SK-N-SH treated with all-trans-retinoic acid at 6 μM for 48 hours (cell line): Measurements from ENCODE around the gene GRK2.

Experiments
- ARNTL ChIP-seq: fragments of 450-650 bp; formaldehyde crosslinking; IDR thresholded peaks from 2 replicates; pipeline ENCODE4 v1.5.0; 2020; ENCODE audit warnings: low read depth, mild to moderate bottlenecking, moderate library complexity, borderline replicate concordance
- BACH2 ChIP-seq: fragments of 250-450 bp; sonication (Bioruptor Pico); IDR thresholded peaks from 2 replicates; pipeline ENCODE4 v1.9.0; 2021; ENCODE audit warnings: mild to moderate bottlenecking, borderline replicate concordance
- OSR1 ChIP-seq: fragments of 250-450 bp; sonication (Bioruptor Pico); IDR thresholded peaks from 2 replicates; pipeline ENCODE4 v1.8.0; 2022; ENCODE audit warnings: moderate library complexity, mild to moderate bottlenecking, inconsistent platforms
- RARB ChIP-seq: fragments of 250-450 bp; sonication (Bioruptor Pico); IDR thresholded peaks from 2 replicates; pipeline ENCODE4 v1.8.0; 2021; ENCODE audit warnings: mild to moderate bottlenecking, moderate library complexity
- TOX ChIP-seq: fragments of 250-450 bp; sonication (Bioruptor Pico); IDR thresholded peaks from 2 replicates; pipeline ENCODE4 v1.8.0; 2021; ENCODE audit warnings: mild to moderate bottlenecking, moderate library complexity, borderline replicate concordance
- ZFP3 ChIP-seq: fragments of 250-450 bp; sonication (Bioruptor Pico); IDR thresholded peaks from 2 replicates; pipeline ENCODE4 v1.5.0; 2020; ENCODE audit warnings: mild to moderate bottlenecking, moderate library complexity
- ZFP30 ChIP-seq: fragments of 450-650 bp; formaldehyde crosslinking; IDR thresholded peaks from 2 replicates; pipeline ENCODE4 v1.5.0; 2022; ENCODE audit warnings: mild to moderate bottlenecking, moderate library complexity
- ZNF565 ChIP-seq: fragments of 450-650 bp; formaldehyde crosslinking; conservative IDR thresholded peaks from 2 replicates; pipeline ENCODE4 v1.5.0; 2020; ENCODE audit warnings: low read depth, mild to moderate bottlenecking, moderate library complexity
- ZNF8 ChIP-seq: fragments of 450-650 bp; formaldehyde crosslinking; IDR thresholded peaks from 2 replicates; pipeline ENCODE4 v1.5.0; 2020; ENCODE audit warnings: mild to moderate bottlenecking, moderate library complexity
- TF ChIP-seq, protein P1 (sequence below): fragments of 250-450 bp; sonication (Bioruptor Pico); IDR thresholded peaks from 2 replicates; pipeline ENCODE4 v1.8.0; 2020; ENCODE audit warnings: mild to moderate bottlenecking, moderate library complexity, borderline replicate concordance
- TF ChIP-seq, protein P2 (sequence below): fragments of 250-450 bp; sonication (Bioruptor Pico); IDR thresholded peaks from 2 replicates; pipeline ENCODE4 v1.5.1; 2020; ENCODE audit warnings: low read depth, mild to moderate bottlenecking, moderate library complexity
- TF ChIP-seq, protein P3 (sequence below): fragments of 250-450 bp; sonication (Bioruptor Pico); IDR thresholded peaks from 2 replicates; pipeline ENCODE4 v1.5.1; 2021; ENCODE audit warnings: mild to moderate bottlenecking, moderate library complexity
- TF ChIP-seq, protein P4 (sequence below): fragments of 250-450 bp; sonication (Bioruptor Pico); IDR thresholded peaks from 2 replicates; pipeline ENCODE4 v1.5.0; 2020; ENCODE audit warnings: mild to moderate bottlenecking, moderate library complexity

DNA sequence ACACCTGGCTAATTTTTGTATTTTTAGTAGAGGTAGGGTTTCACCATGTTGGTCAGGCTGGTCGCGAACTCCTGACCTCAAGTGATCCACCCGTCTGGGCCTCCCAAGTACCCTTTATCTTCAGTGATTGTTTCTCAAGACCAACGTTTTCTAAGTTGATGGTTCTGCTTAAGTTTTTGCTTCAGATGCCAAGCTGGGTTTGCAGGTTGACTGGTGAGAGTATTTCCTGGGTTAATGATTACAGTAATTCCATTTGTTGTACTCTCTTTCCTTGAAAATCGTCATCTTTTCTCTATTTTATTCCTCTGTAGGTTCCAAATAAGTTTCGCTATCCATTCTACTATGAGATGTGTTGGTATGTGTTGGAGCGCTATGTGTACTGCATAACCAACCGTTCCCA, 38.5 kb upstream of the GRK2 start:
- TF ChIP-seq, protein P1, sequence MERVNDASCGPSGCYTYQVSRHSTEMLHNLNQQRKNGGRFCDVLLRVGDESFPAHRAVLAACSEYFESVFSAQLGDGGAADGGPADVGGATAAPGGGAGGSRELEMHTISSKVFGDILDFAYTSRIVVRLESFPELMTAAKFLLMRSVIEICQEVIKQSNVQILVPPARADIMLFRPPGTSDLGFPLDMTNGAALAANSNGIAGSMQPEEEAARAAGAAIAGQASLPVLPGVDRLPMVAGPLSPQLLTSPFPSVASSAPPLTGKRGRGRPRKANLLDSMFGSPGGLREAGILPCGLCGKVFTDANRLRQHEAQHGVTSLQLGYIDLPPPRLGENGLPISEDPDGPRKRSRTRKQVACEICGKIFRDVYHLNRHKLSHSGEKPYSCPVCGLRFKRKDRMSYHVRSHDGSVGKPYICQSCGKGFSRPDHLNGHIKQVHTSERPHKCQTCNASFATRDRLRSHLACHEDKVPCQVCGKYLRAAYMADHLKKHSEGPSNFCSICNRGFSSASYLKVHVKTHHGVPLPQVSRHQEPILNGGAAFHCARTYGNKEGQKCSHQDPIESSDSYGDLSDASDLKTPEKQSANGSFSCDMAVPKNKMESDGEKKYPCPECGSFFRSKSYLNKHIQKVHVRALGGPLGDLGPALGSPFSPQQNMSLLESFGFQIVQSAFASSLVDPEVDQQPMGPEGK (CRISPR knock-in tag): no peak
- no peak for TF ChIP-seq ZFP30 (CRISPR knock-in tag)
- TF ChIP-seq ZFP3 (CRISPR knock-in tag): no peak
- TF ChIP-seq TOX: no peak
- TF ChIP-seq, protein P2, sequence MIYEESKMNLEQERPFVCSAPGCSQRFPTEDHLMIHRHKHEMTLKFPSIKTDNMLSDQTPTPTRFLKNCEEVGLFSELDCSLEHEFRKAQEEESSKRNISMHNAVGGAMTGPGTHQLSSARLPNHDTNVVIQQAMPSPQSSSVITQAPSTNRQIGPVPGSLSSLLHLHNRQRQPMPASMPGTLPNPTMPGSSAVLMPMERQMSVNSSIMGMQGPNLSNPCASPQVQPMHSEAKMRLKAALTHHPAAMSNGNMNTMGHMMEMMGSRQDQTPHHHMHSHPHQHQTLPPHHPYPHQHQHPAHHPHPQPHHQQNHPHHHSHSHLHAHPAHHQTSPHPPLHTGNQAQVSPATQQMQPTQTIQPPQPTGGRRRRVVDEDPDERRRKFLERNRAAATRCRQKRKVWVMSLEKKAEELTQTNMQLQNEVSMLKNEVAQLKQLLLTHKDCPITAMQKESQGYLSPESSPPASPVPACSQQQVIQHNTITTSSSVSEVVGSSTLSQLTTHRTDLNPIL (CRISPR knock-in tag): no peak
- TF ChIP-seq BACH2: no peak
- TF ChIP-seq, protein P3, sequence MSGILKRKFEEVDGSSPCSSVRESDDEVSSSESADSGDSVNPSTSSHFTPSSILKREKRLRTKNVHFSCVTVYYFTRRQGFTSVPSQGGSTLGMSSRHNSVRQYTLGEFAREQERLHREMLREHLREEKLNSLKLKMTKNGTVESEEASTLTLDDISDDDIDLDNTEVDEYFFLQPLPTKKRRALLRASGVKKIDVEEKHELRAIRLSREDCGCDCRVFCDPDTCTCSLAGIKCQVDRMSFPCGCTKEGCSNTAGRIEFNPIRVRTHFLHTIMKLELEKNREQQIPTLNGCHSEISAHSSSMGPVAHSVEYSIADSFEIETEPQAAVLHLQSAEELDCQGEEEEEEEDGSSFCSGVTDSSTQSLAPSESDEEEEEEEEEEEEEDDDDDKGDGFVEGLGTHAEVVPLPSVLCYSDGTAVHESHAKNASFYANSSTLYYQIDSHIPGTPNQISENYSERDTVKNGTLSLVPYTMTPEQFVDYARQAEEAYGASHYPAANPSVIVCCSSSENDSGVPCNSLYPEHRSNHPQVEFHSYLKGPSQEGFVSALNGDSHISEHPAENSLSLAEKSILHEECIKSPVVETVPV (CRISPR knock-in tag): no peak
- no peak for TF ChIP-seq ZNF565 (CRISPR knock-in tag)
- TF ChIP-seq RARB (CRISPR knock-in tag): no peak
- TF ChIP-seq ARNTL (CRISPR knock-in tag): no peak
- TF ChIP-seq, protein P4, sequence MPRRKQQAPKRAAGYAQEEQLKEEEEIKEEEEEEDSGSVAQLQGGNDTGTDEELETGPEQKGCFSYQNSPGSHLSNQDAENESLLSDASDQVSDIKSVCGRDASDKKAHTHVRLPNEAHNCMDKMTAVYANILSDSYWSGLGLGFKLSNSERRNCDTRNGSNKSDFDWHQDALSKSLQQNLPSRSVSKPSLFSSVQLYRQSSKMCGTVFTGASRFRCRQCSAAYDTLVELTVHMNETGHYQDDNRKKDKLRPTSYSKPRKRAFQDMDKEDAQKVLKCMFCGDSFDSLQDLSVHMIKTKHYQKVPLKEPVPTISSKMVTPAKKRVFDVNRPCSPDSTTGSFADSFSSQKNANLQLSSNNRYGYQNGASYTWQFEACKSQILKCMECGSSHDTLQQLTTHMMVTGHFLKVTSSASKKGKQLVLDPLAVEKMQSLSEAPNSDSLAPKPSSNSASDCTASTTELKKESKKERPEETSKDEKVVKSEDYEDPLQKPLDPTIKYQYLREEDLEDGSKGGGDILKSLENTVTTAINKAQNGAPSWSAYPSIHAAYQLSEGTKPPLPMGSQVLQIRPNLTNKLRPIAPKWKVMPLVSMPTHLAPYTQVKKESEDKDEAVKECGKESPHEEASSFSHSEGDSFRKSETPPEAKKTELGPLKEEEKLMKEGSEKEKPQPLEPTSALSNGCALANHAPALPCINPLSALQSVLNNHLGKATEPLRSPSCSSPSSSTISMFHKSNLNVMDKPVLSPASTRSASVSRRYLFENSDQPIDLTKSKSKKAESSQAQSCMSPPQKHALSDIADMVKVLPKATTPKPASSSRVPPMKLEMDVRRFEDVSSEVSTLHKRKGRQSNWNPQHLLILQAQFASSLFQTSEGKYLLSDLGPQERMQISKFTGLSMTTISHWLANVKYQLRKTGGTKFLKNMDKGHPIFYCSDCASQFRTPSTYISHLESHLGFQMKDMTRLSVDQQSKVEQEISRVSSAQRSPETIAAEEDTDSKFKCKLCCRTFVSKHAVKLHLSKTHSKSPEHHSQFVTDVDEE (CRISPR knock-in tag): no peak
- TF ChIP-seq OSR1 (CRISPR knock-in tag): no peak
- no peak for TF ChIP-seq ZNF8 (CRISPR knock-in tag)
